HEK293T (cell line): ENCODE measurements around the gene MT1HL1.

ENCODE experiments used
- BHLHE40 ChIP-seq: fragments of 450-650 bp; IDR thresholded peaks from 2 replicates; pipeline ENCODE4 v1.6.1; 2016; ENCODE audit warnings: mild to moderate bottlenecking, moderate library complexity, borderline replicate concordance
- ZNF384 ChIP-seq: fragments of 450-650 bp; IDR thresholded peaks from 2 replicates; pipeline ENCODE4 v1.6.1; 2016

- TF ChIP-seq ZNF384 (no peak), BHLHE40 (no peak)
These were observed 37.2 kb upstream of the MT1HL1 start for GRCh38 chr1:237041461-237041794.
